ENCODE data around the gene AARS2.
"Not testable (repeated sequence)": the region's sequence is repeated elsewhere in the genome, so short reads cannot be mapped to it uniquely, and the experiment has no call there.

AARS2 gene

DNA sequence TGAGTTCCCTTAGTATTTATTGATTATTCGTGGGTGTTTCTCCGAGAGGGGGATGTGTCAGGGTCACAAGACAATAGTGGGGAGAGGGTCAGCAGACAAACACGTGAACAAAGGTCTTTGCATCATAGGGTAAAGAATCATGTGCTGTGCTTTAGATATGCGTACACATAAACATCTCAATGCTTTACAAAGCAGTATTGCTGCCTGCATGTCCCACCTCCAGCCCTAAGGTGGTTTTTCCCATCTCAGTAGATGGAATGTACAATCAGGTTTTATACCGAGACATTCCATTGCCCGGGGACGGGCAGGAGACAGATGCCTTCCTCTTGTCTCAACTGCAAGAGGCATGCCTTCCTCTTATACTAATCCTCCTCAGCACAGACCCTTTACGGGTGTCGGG lies 15.1 kb upstream of the AARS2 start:
- DNase-seq, result not testable (repeated sequence)

DNA sequence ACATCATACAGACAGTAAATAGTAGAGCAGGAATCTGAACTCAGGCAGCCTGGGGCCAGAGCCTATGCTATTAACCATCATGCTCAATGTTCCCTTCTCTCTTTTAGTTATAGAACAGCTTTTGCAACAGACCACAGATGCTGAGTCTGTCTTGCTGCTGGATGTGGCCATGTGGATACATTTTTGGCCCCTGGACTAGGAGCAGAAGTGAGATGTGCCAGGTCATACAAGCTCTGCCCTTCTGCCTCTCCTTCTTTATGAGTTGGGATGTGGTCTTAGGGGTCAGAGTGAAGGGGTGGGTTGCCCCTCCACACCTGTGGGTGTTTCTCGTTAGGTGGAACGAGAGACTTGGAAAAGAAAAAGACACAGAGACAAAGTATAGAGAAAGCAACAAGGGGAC lies 14.6 kb upstream of the AARS2 start:
- DNase-seq, result no peak

GRCh38 chr6:44327096-44327495 lies 13.9 kb upstream of the AARS2 start:
- no peak for DNase-seq

- DNase-seq, result no peak
These were observed 8.1 kb upstream of the AARS2 start for GRCh38 chr6:44321210-44321609.

- DNase-seq, result not testable (repeated sequence)
These were observed 4.0 kb upstream of the AARS2 start for GRCh38 chr6:44317136-44317631.

DNA sequence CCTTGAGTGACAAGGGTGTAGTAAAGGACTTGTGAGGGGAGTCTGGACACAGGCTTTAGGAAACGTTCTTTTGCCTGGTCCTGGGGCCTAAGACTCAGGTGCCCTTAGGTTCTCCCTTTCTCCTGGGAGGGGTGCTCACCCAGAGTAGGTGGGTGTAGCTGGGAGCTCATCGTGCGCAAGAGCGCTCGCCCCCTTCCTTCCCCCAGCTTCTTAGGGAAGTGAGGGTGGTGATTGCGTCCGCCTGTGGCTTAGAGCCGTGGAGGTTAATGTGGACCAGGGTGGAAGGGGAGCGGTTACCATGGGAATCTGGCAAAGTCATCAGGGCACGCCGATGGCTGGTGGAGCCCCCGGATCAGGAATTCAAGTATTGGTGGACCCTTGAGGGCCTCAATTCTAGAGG lies 3.3 kb upstream of the AARS2 start:
- DNase-seq, result no peak

DNA sequence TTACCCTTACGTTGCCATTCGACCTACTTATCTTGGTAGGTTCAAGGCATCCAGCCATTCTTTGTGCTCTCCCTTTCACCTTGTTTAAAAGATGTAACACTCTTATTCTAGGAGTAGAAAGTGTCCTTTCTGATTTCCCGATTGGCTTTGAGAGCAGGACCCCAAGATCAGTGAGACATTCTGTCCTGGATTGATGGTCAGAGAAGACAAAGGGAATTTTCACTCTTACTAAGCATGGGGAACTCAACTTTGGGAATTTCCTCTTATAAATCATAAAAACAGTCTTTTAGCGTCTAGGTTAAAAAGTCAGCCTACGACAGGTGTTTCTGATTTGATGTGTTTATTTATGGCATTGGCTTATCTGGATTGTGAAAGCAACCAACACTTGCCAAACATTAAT lies 2.8 kb upstream of the AARS2 start:
- no peak for DNase-seq

- DNase-seq, result no peak
These were observed 2.4 kb upstream of the AARS2 start for GRCh38 chr6:44315516-44315915.

DNA sequence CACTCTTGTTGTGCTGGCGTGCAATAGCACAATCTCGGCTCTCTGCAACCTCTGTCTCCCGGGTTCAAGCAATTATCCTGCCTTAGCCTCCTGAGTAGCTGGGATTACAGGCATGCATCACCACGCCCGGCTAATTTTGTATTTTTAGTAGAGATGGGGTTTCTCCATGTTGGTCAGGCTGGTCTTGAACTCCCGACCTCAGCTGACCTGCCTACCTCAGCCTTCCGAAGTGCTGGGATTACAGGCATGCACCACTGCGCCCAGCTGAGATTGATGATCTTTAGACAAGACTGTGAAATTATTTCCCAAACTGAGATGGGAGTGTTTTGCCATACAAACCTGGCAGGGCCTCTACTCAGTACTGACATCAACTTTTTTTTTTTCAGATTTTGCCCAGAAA lies 1.5 kb upstream of the AARS2 start:
- not testable (repeated sequence) for DNase-seq

DNA sequence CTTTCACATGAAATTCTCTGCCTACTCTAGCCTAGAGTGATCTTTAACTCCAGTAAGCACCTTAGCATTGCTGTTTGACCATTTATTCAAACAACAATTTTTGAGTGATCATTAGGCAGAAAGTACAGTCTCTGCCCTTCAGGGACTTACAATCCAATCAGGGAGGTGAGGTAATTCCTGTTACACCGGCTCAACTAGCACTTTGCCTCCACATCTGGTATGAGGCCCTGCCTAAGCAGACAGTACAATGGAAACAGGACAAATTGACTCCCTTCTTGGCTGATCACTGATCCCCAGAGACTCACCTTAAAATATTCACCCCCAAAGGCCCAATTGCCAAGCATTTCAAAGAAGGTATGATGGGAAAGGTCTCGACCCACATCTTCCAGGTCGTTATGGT lies 1.4 kb downstream of the AARS2 start:
- no peak for DNase-seq

DNA sequence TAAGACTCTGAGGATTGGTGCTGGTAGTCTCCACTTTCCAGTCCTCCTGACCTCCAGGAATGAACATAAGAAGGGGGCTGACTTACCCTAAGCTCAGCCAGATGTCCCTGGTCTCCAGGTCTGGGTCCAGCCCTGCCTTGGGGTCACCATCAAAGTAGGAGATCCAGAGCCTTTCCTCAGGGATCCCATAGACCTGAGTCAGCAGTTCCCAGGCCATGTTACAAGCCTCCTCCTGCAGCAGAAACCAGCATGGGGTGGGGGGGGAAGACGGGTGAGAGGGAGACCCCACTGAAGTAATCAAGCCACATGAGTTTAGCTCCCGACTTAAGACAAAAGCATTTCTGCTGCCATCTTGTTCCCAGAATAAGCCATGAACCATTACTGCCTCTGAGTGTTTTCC lies 1.8 kb downstream of the AARS2 start:
- no peak for DNase-seq

GRCh38 chr6:44310241-44310640 lies 2.9 kb downstream of the AARS2 start:
- DNase-seq, result no peak

DNA sequence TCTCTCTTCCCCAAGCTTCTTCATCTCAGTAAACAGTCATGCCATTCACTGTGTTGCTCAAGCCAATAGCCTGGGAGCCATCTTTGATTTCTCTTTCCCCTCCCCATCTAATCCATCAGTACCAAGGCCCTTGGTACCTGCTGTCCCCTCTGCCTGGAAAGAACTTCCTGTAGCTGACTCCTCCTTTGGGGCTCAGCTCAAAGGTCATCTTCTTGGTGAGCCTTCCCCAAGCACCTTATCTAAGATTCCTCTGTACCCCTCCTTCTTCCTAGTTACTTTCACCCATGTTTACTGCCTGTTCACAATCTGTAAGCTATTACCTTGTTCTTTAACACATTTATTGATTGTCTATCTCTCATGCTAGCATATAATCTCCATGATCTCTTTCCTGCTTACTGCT lies 3.5 kb downstream of the AARS2 start:
- no peak for DNase-seq

DNA sequence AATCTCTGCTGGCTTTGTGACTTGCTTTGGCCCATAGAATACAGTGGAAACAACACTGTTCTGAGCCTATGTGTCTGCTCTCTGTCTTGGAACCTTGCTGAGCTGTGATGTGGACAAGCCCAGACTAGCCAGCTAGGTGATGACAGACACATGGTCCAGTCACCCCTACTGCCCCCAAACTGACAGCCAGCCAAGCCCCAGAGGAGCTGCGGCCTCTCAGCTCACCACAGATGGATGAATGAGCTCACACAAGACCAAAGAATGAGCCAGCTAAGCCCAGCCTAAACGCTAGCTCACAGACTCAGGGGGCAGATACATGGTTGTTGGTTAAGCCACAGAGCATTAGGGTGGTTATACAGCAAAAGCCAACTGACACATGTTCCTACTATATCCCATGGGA lies 4.1 kb downstream of the AARS2 start:
- no peak for DNase-seq

- DNase-seq, result no peak
These were observed 5.9 kb downstream of the AARS2 start for GRCh38 chr6:44307217-44307616.

DNA sequence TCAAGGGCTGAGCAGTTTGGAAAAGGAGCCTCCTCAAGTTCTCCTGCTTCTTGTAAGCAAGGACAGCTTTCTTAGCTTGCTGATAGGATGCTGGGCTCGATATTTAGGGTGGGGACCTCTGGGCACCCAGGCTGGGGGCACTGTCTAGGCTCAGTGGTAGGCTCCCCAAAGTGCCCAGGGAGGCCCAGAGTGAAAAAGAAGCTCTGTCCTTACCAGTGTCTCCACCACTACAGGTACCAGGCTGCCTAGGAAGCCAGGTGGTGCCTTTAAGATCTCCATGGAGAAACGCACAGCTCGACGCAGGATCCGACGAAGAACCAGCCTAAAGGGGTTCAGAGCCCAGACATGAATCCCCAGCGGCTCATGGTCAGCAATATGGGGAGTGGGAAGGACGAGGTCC lies 6.4 kb downstream of the AARS2 start:
- DNase-seq, result no peak

- no peak for DNase-seq
These were observed 7.9 kb downstream of the AARS2 start for GRCh38 chr6:44305200-44305725.

GRCh38 chr6:44304282-44305199 lies 8.6 kb downstream of the AARS2 start:
- peak; percentile 53 for DNase-seq

GRCh38 chr6:44303842-44304241 lies 9.3 kb downstream of the AARS2 start:
- no peak for DNase-seq

GRCh38 chr6:44302856-44303255 lies 10.3 kb downstream of the AARS2 start:
- DNase-seq, result no peak

- DNase-seq, result no peak
These were observed 11.2 kb downstream of the AARS2 start for GRCh38 chr6:44301782-44302564.

DNA sequence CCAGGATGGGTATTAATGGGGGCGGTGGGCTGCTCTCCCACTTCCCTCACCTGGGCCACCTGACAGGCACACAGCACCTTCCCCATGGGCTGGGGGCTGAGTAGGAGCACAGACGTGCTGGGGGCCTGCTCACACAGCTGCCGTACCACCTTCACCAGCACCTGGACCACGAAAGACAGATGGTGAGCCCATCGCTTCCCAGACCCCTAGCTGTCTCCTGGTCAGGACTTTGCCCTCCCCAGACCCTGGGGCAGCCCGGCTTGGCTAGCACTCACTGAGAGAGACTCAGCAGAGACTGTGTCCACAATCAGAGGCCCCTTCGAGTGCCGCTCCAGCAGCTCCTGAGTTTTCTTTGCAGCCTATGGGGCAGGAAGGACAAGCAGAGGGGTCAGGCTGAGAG lies 12.0 kb downstream of the AARS2 start:
- DNase-seq, result no peak

DNA sequence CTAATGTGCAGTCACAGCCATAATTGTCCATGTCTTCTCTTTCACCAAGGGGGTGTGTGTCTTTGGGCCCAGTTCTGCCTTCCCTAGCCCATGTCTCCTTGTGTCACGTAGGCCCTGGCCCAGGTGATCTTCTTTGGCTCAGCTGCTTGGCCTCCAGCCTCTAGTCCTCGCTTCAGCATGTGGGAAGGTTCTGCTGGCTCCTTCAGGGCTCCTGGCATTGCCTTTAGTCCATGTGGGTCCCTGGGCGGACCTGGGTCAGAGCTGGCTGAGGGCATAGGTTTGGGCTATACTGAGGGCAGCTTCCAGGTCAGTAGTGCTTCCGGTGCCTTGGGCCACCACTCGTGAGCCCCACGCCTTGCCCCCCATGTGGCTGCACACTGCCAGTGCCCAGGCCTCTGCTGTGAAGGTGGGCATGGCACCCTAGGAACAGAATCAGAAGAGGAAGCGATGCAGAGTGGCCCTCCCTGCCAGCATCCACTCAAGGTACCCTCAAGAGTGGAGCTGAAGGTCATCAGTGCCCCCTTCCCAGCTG lies 12.8 kb downstream of the AARS2 start:
- no peak for DNase-seq

Data from HCEC 1CT (cell line).